HepG2 (cell line): Measurements from ENCODE around the gene ABCB6. TPM values are rescaled to one million over a fixed set of nuclear protein-coding genes. Genes with fewer than 3 reads are reported as not detected.
A peak's percentile ranks its signal among the peaks of the same experiment; 100 is the strongest.

Experiments
- AGO2 ChIP-seq: fragments of 200-400 bp; formaldehyde crosslinking; optimal IDR thresholded peaks from 2 replicates; pipeline ENCODE3; 2017; ENCODE audit warnings: mild to moderate bottlenecking, low read depth, low read length, moderate library complexity
- ATM ChIP-seq: fragments of 450-650 bp; IDR thresholded peaks from 2 replicates; pipeline ENCODE4 v1.7.1; 2017; ENCODE audit warnings: mild to moderate bottlenecking, borderline replicate concordance
- KDM4B ChIP-seq: sonication (generic); formaldehyde crosslinking; IDR thresholded peaks from 2 replicates; pipeline ENCODE4 v1.4.0; 2020; ENCODE audit warnings: missing genetic modification reagents
- MEIS1 ChIP-seq: sonication (generic); formaldehyde crosslinking; IDR thresholded peaks from 2 replicates; pipeline ENCODE4 v1.9.0; 2021; ENCODE audit warnings: mild to moderate bottlenecking, missing genetic modification reagents, moderate library complexity, borderline replicate concordance
- MTF1 ChIP-seq: sonication (generic); formaldehyde crosslinking; IDR thresholded peaks from 2 replicates; pipeline ENCODE4 v1.5.0; 2020; ENCODE audit warnings: missing genetic modification reagents
- NFE2L2 ChIP-seq: fragments of 150-350 bp; IDR thresholded peaks from 2 replicates; pipeline ENCODE4 v1.6.1; 2014; ENCODE audit warnings: low read length
- NR2C2 ChIP-seq: sonication (generic); formaldehyde crosslinking; IDR thresholded peaks from 2 replicates; pipeline ENCODE4 v1.4.0; 2020; ENCODE audit warnings: missing genetic modification reagents, mild to moderate bottlenecking, moderate library complexity, borderline replicate concordance
- NR2F2 ChIP-seq: IDR thresholded peaks from 2 replicates; pipeline ENCODE4 v1.6.1; 2012; ENCODE audit warnings: low read depth, inconsistent platforms, borderline replicate concordance
- PAX8 ChIP-seq: sonication (generic); formaldehyde crosslinking; IDR thresholded peaks from 2 replicates; pipeline ENCODE4 v1.8.0; 2022; ENCODE audit warnings: mild to moderate bottlenecking, missing genetic modification reagents, borderline replicate concordance
- REL ChIP-seq: sonication (generic); formaldehyde crosslinking; conservative IDR thresholded peaks from 2 replicates; pipeline ENCODE4 v1.8.0; 2022; ENCODE audit warnings: mild to moderate bottlenecking, missing genetic modification reagents, moderate library complexity
- RXRA ChIP-seq: sonication (generic); formaldehyde crosslinking; IDR thresholded peaks from 2 replicates; pipeline ENCODE4 v1.5.1; 2020; ENCODE audit warnings: missing genetic modification reagents
- SNAPC5 ChIP-seq: sonication (generic); formaldehyde crosslinking; IDR thresholded peaks from 2 replicates; pipeline ENCODE4 v1.8.1; 2023; ENCODE audit warnings: mild to moderate bottlenecking, missing genetic modification reagents, borderline replicate concordance
- TBP ChIP-seq: sonication (generic); formaldehyde crosslinking; IDR thresholded peaks from 2 replicates; pipeline ENCODE4 v1.5.0; 2020; ENCODE audit warnings: missing genetic modification reagents
- TGIF2 ChIP-seq: IDR thresholded peaks from 2 replicates; pipeline ENCODE4 v1.6.1; 2016; ENCODE audit warnings: control low read depth, missing compliant biosample characterization
- WIZ ChIP-seq: sonication (generic); formaldehyde crosslinking; IDR thresholded peaks from 2 replicates; pipeline ENCODE4 v1.5.1; 2020; ENCODE audit warnings: mild to moderate bottlenecking, missing genetic modification reagents
- ZBTB37 ChIP-seq: sonication (generic); formaldehyde crosslinking; IDR thresholded peaks from 2 replicates; pipeline ENCODE4 v1.4.0; 2020; ENCODE audit warnings: mild to moderate bottlenecking, missing genetic modification reagents
- ZFX ChIP-seq: sonication (generic); formaldehyde crosslinking; IDR thresholded peaks from 2 replicates; pipeline ENCODE4 v1.4.0; 2020; ENCODE audit warnings: mild to moderate bottlenecking, low read depth, missing genetic modification reagents, moderate library complexity
- ZHX1 ChIP-seq: sonication (generic); formaldehyde crosslinking; IDR thresholded peaks from 2 replicates; pipeline ENCODE4 v1.8.1; 2022; ENCODE audit warnings: low read depth, mild to moderate bottlenecking, missing genetic modification reagents
- ZNF546 ChIP-seq: sonication (generic); formaldehyde crosslinking; conservative IDR thresholded peaks from 2 replicates; pipeline ENCODE4 v1.8.1; 2023; ENCODE audit warnings: mild to moderate bottlenecking, missing genetic modification reagents
- ZNF605 ChIP-seq: sonication (generic); formaldehyde crosslinking; IDR thresholded peaks from 2 replicates; pipeline ENCODE4 v1.8.0; 2022; ENCODE audit warnings: mild to moderate bottlenecking, missing genetic modification reagents
- ZNF850 ChIP-seq: sonication (generic); formaldehyde crosslinking; conservative IDR thresholded peaks from 2 replicates; pipeline ENCODE4 v1.9.0; 2021; ENCODE audit warnings: mild to moderate bottlenecking, missing genetic modification reagents
- ZNF891 ChIP-seq: sonication (generic); formaldehyde crosslinking; IDR thresholded peaks from 2 replicates; pipeline ENCODE4 v1.5.0; 2020; ENCODE audit warnings: mild to moderate bottlenecking, missing genetic modification reagents
- polyA plus RNA-seq, 8 experiments: library from polyadenylated mRNA; depleted of rRNA in 3 of 8; stranded (reverse) in 7 of 8; unstranded in 1 of 8; fragments of >200 nt; fragmentation: Illumina TruSeq in 4 of 8; extraction: Trizol in 4 of 8; gene quantifications; 2 replicates each; pipeline versions ENCODE4 v1.2.1 to v1.2.3, GENCODE V29; 2011 to 2016; ENCODE audit warnings: low read depth in 4 of 8, missing spikeins in 1 of 8, mixed read lengths in 1 of 8; ENCODE audit not compliant: insufficient read depth in 1 of 8
- total RNA-seq, 5 experiments: library from RNA; depleted of rRNA; stranded (reverse); fragments of >200 nt; fragmentation: Illumina TruSeq; extraction: Trizol; gene quantifications; 2 replicates each; pipeline ENCODE4 v1.2.3, GENCODE V29; 2016; ENCODE audit warnings: low read depth in 1 of 5
- TF ChIP-seq, protein P1 (sequence below): IDR thresholded peaks from 2 replicates; pipeline ENCODE4 v1.6.1; 2016; ENCODE audit warnings: mild to moderate bottlenecking, missing biosample characterization, missing genetic modification reagents
- TF ChIP-seq, protein P2 (sequence below): sonication (generic); formaldehyde crosslinking; IDR thresholded peaks from 2 replicates; pipeline ENCODE4 v1.9.0; 2021; ENCODE audit warnings: missing genetic modification reagents, borderline replicate concordance

Gene ABCB6
- total and polyA plus RNA-seq, 2 of the 13 experiments (the other 11 are each of a cell fraction or from before 2014, with no cell fraction given) = 91.1 to 137 TPM

- TF ChIP-seq RXRA (CRISPR knock-in tag) (no peak), ZNF605 (CRISPR knock-in tag) (no peak), MEIS1 (no peak), KDM4B (CRISPR knock-in tag) (no peak), MTF1 (no peak), ZFX (CRISPR knock-in tag) (no peak; the same call in 1 of the 2 replicates), ZNF891 (no peak), PAX8 (peak; percentile 10; the same call in 1 of the 2 replicates), NR2F2 (no peak), AGO2 (peak; percentile 91), ZBTB37 (CRISPR knock-in tag) (no peak), NFE2L2 (no peak), TGIF2 (no peak), NR2C2 (no peak), WIZ (no peak), TBP (CRISPR knock-in tag) (no peak), REL (no peak), SNAPC5 (CRISPR knock-in tag) (no peak), ZNF850 (CRISPR knock-in tag) (no peak), ZHX1 (no peak), ATM (no peak), ZNF546 (CRISPR knock-in tag) (0 out of 2 replicates have a peak, but pooled peaks have one; percentile 32)
- TF ChIP-seq, protein P1, sequence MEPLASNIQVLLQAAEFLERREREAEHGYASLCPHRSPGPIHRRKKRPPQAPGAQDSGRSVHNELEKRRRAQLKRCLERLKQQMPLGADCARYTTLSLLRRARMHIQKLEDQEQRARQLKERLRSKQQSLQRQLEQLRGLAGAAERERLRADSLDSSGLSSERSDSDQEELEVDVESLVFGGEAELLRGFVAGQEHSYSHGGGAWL (CRISPR knock-in tag) = no peak
- TF ChIP-seq, protein P2, sequence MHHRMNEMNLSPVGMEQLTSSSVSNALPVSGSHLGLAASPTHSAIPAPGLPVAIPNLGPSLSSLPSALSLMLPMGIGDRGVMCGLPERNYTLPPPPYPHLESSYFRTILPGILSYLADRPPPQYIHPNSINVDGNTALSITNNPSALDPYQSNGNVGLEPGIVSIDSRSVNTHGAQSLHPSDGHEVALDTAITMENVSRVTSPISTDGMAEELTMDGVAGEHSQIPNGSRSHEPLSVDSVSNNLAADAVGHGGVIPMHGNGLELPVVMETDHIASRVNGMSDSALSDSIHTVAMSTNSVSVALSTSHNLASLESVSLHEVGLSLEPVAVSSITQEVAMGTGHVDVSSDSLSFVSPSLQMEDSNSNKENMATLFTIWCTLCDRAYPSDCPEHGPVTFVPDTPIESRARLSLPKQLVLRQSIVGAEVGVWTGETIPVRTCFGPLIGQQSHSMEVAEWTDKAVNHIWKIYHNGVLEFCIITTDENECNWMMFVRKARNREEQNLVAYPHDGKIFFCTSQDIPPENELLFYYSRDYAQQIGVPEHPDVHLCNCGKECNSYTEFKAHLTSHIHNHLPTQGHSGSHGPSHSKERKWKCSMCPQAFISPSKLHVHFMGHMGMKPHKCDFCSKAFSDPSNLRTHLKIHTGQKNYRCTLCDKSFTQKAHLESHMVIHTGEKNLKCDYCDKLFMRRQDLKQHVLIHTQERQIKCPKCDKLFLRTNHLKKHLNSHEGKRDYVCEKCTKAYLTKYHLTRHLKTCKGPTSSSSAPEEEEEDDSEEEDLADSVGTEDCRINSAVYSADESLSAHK = no peak
These were observed 31.5 kb upstream of the ABCB6 start (continued) for GRCh38 chr2:219250049-219250781.
